Mucosa of rectum (tissue), 2 donors: ENCODE results near the gene ERBB2.
"Not testable (repeated sequence)": the region's sequence is repeated elsewhere in the genome, so short reads cannot be mapped to it uniquely, and the experiment has no call there.

ENCODE experiments used
- H3K27ac ChIP-seq, 2 donors: one replicate each; pipeline ENCODE4 v1.7.0; 2013; ENCODE audit warnings: inconsistent platforms in 2 of 2, low read depth in 2 of 2, low read length in 2 of 2
- H3K27me3 ChIP-seq, 2 donors: one replicate each; pipeline ENCODE4 v1.7.0; 2013; ENCODE audit warnings: low read length in 2 of 2; ENCODE audit not compliant: control insufficient read depth in 2 of 2, insufficient read depth in 2 of 2
- H3K36me3 ChIP-seq, 2 donors: one replicate each; pipeline ENCODE4 v1.7.0; 2013; ENCODE audit warnings: low read length in 2 of 2; ENCODE audit not compliant: control insufficient read depth in 2 of 2, insufficient read depth in 2 of 2
- H3K4me1 ChIP-seq, 2 donors: one replicate each; pipeline ENCODE4 v1.7.0; 2013; ENCODE audit warnings: low read length in 2 of 2, mild to moderate bottlenecking in 1 of 2; ENCODE audit not compliant: control insufficient read depth in 2 of 2, insufficient read depth in 2 of 2
- H3K4me3 ChIP-seq, 2 donors: one replicate each; pipeline ENCODE4 v1.7.0; 2013; ENCODE audit warnings: low read length in 2 of 2
- H3K9ac ChIP-seq, 2 donors: one replicate each; pipeline ENCODE4 v1.7.0; 2013; ENCODE audit warnings: low read length in 2 of 2, low read depth in 1 of 2, mild to moderate bottlenecking in 1 of 2
- H3K9me3 ChIP-seq, 2 donors: one replicate each; pipeline ENCODE4 v1.7.0; 2013; ENCODE audit warnings: low read length in 2 of 2; ENCODE audit not compliant: control insufficient read depth in 2 of 2
- donor health status: healthy.
- donor health status: Normal muscosa, but diverticular disease.

ERBB2 gene

DNA sequence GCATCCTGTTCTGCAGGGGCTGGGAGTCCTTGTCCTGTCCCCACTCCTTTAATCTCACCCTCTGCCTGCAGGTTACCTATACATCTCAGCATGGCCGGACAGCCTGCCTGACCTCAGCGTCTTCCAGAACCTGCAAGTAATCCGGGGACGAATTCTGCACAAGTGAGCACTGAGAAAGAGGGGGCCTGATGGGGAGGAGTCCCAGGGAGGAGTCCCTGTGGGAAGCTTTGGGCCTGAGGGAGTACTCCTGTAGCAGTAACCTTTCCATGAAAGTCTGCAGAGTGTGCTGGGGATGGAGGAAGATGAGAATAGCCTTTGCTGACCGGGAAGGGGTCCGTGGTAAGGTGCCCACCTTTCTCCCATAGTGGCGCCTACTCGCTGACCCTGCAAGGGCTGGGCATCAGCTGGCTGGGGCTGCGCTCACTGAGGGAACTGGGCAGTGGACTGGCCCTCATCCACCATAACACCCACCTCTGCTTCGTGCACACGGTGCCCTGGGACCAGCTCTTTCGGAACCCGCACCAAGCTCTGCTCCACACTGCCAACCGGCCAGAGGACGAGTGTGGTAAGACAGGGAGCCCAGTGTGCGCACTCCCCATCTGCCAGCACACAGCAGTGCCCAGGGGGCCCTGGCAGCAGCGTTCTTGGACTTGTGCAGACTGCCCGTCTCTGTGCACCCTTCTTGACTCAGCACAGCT is 15.7 kb downstream of the ERBB2 start:
- Histone ChIP-seq H3K9me3 (no peaks in the 10 kb centered on the region), H3K27ac (peak overlapping the region; percentile 87 to 92), H3K36me3 (peaks cover 35 to 61% of the 10 kb centered on the region in 2 donors), H3K27me3 (no peaks in the 10 kb centered on the region), H3K9ac (peak overlapping the region; percentile 24 to 75), H3K4me3 (no peak overlapping the region), H3K4me1 (peaks cover 25 to 26% of the 10 kb centered on the region in 2 donors)

DNA sequence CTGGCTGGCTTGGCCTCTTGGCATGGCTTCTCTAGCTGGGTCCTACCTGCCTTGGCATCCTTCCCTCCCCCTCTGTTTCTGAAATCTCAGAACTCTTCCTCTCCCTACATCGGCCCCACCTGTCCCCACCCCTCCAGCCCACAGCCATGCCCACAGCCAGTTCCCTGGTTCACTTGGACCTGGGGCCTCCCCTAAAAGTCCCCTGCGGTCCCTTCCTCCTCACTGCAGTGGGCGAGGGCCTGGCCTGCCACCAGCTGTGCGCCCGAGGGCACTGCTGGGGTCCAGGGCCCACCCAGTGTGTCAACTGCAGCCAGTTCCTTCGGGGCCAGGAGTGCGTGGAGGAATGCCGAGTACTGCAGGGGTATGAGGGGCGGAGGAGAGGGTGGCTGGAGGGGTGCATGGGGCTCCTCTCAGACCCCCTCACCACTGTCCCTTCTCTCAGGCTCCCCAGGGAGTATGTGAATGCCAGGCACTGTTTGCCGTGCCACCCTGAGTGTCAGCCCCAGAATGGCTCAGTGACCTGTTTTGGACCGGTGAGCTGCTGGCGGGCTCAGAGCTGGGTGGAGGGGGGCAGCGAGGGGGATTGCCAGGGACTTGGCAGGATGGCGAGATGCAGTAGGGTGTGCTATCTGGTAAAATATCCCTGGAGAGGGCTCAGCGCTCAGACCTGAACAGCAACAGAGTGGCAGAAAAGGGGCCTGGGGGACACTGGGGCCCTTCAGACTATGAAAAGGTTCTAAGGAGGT is 16.4 kb downstream of the ERBB2 start:
- peaks cover 32 to 56% of the 10 kb centered on the region in 2 donors for H3K36me3 ChIP-seq
- H3K9ac ChIP-seq, result peak overlapping the region; percentile 68 to 75
- peak overlapping the region in 1 of 2 donors; percentile 27 for H3K4me3 ChIP-seq
- H3K4me1 ChIP-seq, result peaks cover 25 to 26% of the 10 kb centered on the region in 2 donors
- H3K27me3 ChIP-seq, result no peaks in the 10 kb centered on the region
- H3K9me3 ChIP-seq, result no peaks in the 10 kb centered on the region
- peak overlapping the region; percentile 87 to 92 for H3K27ac ChIP-seq

DNA sequence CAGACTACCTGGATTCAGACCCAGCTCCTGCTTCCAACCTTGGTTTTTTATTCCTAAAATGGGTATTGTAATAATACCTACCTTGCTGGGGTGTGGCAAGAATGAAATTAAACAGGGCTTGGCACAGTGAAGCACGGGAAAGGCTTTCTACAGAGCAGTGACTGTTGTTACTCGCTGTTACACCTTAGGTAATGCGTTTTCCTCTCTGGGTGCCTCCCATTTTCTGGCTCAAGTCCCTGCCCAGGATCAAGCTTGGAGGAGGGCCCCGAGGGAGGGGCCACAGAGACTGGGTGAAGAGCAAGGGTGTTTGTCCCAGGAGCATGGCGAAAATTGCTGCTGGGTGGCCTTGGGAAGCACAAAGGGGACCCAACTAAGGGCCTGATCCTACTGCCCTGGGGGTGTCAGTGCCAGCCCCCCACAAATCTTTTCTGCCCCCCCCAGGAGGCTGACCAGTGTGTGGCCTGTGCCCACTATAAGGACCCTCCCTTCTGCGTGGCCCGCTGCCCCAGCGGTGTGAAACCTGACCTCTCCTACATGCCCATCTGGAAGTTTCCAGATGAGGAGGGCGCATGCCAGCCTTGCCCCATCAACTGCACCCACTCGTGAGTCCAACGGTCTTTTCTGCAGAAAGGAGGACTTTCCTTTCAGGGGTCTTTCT is 17.1 kb downstream of the ERBB2 start:
- Histone ChIP-seq H3K36me3 (peaks cover 25 to 49% of the 10 kb centered on the region in 2 donors), H3K9ac (peak overlapping the region; percentile 68 to 75), H3K27me3 (no peaks in the 10 kb centered on the region), H3K4me1 (peaks cover 25 to 26% of the 10 kb centered on the region in 2 donors), H3K9me3 (no peaks in the 10 kb centered on the region), H3K4me3 (peak overlapping the region in 1 of 2 donors; percentile 27), H3K27ac (peak overlapping the region; percentile 87 to 92)

- Histone ChIP-seq H3K9me3 (no peaks in the 10 kb centered on the region), H3K4me3 (no peak overlapping the region), H3K27ac (no peak overlapping the region), H3K36me3 (peaks cover 21 to 51% of the 10 kb centered on the region in 2 donors), H3K4me1 (peaks cover 25 to 26% of the 10 kb centered on the region in 2 donors), H3K9ac (no peak overlapping the region), H3K27me3 (no peaks in the 10 kb centered on the region)
Observed at GRCh38 chr17:39717660-39718059, 17.8 kb downstream of the ERBB2 start.

DNA sequence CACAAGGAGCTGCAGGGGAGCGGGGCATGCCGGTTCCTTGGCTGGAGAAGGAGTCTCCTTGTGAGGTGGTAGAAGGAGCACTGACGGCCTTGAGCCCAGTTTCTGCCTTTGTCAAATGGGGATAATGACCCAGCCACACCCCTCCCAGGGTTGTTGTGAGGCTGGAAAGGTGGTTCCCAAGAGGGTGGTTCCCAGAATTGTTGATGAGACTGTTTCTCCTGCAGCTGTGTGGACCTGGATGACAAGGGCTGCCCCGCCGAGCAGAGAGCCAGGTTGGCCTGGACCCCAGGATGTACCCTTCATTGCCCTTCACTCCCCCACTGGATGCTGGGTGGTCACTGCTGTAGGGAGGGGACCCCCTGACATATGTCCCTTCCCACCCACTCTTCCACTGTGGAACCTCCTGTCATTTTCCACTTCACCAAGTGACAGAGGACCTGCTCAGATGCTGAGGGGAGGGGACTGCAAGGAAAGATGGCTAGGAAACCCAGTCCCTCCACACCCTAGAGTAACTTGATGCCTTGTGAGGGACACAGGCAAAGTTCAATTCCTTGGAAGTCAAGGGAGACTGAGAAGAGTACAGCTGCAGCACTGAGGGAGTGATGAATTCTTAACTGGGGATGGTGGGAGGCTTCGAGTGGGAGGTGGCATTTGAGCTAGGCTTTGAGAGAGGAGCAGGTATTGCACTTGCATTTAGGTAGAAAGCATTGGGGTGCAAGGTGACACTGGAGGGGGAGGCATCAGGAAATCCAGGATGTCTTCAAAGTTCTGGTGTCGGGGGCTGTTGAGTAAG is 19.9 kb downstream of the ERBB2 start:
- Histone ChIP-seq H3K27me3 (no peaks in the 10 kb centered on the region), H3K4me1 (peaks cover 25 to 26% of the 10 kb centered on the region in 2 donors), H3K9ac (no peak overlapping the region), H3K36me3 (peaks cover 24 to 46% of the 10 kb centered on the region in 2 donors), H3K27ac (peak overlapping the region in 1 of 2 donors; percentile 23), H3K9me3 (no peaks in the 10 kb centered on the region), H3K4me3 (no peak overlapping the region)

- Histone ChIP-seq H3K9me3 (no peaks in the 10 kb centered on the region), H3K36me3 (peaks cover 31 to 48% of the 10 kb centered on the region in 2 donors), H3K4me1 (peaks cover 9% of the 10 kb centered on the region in 2 donors), H3K27me3 (no peaks in the 10 kb centered on the region), H3K4me3 (no peak overlapping the region), H3K27ac (no peak overlapping the region), H3K9ac (no peak overlapping the region)
Observed at GRCh38 chr17:39722104-39722503, 22.2 kb downstream of the ERBB2 start.

- peaks cover 7% of the 10 kb centered on the region in 2 donors for H3K4me1 ChIP-seq
- no peak overlapping the region for H3K27ac ChIP-seq
- H3K36me3 ChIP-seq, result peaks cover 38 to 53% of the 10 kb centered on the region in 2 donors
- H3K4me3 ChIP-seq, result no peak overlapping the region
- no peaks in the 10 kb centered on the region for H3K9me3 ChIP-seq
- H3K9ac ChIP-seq, result no peak overlapping the region
- no peaks in the 10 kb centered on the region for H3K27me3 ChIP-seq
Observed at GRCh38 chr17:39722965-39723848, 23.3 kb downstream of the ERBB2 start.

- Histone ChIP-seq H3K9ac (no peak overlapping the region), H3K4me3 (no peak overlapping the region), H3K27ac (no peak overlapping the region), H3K9me3 (no peaks in the 10 kb centered on the region), H3K4me1 (peaks cover 4 to 11% of the 10 kb centered on the region in 2 donors), H3K27me3 (no peaks in the 10 kb centered on the region), H3K36me3 (peaks cover 41 to 55% of the 10 kb centered on the region in 2 donors)
Observed at GRCh38 chr17:39724731-39725130, 24.9 kb downstream of the ERBB2 start.

- H3K9me3 ChIP-seq, H3K27ac ChIP-seq, H3K9ac ChIP-seq, H3K4me3 ChIP-seq, H3K27me3 ChIP-seq: not testable (repeated sequence)
- H3K36me3 ChIP-seq, result peaks cover 34 to 47% of the 10 kb centered on the region in 2 donors
- peaks cover 4 to 17% of the 10 kb centered on the region in 2 donors for H3K4me1 ChIP-seq
Observed at GRCh38 chr17:39725923-39726322, 26.1 kb downstream of the ERBB2 start.
